HG03378 (cell line): ENCODE data around the gene FKBP1C.
"Not testable (repeated sequence)": the region's sequence is repeated elsewhere in the genome, so short reads cannot be mapped to it uniquely, and the experiment has no call there.

ENCODE experiments used
- ATAC-seq: cut with Tn5 transposase; IDR thresholded peaks from one replicate; pipeline ENCODE4 v1.9.1; 2021; ENCODE audit warnings: mild to moderate bottlenecking, moderate library complexity; ENCODE audit not compliant: unreplicated experiment

Gene FKBP1C

DNA sequence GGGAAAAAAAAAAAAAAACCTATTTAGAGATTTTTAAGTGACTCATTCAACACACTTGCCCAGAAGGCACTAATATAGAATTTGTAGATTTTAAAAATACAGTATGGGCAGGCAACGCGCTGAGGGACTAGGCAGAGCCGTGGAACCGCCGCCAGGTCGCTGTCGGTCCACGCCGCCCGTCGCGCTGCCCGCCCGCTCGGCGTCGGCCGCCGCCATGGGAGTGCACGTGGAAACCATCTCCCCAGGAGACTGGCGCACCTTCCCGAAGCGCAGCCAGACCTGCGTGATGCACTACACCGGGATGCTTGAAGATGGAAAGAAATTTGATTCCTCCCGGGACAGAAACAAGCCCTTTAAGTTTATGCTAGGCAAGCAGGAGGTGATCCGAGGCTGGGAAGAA is at the start of gene FKBP1C:
FKBP1C (plus strand) TSS at position 127 of the 400 bp plus-strand sequence.
- ATAC-seq, result not testable (repeated sequence)

DNA sequence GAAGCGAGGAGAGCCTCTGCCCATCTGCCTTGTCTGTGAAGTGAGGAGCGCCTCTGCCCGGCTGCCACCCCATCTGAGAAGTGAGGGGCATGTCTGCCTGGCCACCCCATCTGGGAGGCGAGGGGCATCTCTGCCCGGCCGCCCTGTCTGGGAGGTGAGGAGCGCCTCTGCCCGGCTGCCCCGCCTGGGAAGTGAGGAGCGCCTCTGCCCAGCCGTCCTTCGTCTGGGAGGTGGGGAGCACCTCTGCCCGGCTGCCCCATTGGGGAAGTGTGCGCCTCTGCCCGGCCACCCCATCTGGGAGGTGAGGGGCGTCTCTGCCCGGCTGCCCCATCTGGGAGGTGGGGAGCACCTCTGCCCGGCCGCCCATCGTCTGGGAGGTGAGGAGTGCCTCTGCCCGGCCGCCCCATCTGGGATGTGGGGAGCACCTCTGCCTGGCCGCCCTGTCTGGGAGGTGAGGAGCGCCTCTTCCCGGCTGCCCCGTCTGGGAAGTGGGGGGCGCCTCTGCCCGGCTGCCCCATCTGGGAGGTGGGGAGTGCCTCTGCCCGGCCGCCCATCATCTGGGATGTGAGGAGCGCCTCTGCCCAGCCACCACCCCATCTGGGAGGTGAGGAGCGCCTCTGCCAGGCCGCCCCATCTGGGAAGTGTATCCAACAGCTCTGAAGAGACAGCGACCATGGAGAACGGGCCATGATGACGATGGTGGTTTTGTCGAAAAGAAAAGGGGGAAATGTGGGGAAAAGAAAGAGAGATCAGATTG is 47.0 kb upstream of the FKBP1C start:
- not testable (repeated sequence) for ATAC-seq

DNA sequence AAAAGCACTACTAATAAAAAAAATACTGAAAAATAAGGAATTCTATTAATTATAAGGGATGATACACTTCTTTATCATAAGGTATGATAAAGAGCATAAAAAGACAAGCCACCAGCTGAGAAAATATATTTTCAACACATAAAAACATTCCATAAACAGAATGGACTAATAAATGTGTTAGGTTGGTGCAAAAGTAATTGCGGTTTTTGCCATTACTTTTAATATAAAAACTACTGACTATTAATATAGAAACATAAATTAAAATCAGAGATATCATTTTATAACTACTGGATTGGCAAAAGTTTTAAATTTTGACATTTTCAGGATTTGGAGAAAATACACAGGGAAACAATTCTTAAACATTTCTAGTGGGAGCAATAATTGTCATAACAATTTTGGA is 37.1 kb upstream of the FKBP1C start:
- ATAC-seq, result no peak

DNA sequence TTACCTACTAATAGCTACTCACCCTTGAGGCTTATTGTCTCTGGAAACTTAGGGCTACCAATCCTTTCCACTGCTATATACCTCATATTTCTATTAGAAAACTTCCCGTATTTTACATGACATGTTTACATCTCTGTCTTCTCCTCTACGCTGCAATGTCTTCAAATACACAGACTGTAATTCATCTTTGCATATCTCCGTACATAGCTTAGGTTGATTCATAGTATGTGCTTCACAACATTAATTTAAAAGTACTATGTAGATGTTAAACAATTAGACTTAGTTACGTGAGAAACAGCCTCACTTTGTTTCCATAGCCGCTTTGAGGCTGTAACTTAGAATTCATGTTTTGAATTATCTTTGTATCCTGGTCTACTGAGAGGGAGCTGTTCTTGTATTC is 35.1 kb upstream of the FKBP1C start:
- ATAC-seq, result no peak

DNA sequence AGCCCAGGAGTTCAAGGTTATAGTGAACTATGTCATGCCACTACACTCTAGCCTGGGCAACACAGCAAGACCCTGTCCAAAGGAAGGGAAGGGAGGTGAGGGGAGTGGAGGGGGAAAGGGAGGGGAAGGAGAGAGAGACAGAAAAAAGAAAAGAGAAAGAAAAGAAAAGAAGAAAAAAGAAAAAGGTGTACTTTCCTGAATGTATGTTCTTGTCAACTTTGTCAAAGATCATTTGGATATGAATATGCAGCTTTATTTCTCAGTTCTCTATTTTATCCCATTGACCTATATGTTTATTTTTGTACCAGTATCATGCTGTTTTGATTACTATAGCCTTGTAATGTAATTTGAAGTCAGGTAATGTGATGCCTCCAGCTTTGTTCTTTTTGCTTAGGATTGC is 30.9 kb upstream of the FKBP1C start:
- no peak for ATAC-seq

GRCh38 chr6:63186970-63187369 is 24.3 kb upstream of the FKBP1C start:
- no peak for ATAC-seq

DNA sequence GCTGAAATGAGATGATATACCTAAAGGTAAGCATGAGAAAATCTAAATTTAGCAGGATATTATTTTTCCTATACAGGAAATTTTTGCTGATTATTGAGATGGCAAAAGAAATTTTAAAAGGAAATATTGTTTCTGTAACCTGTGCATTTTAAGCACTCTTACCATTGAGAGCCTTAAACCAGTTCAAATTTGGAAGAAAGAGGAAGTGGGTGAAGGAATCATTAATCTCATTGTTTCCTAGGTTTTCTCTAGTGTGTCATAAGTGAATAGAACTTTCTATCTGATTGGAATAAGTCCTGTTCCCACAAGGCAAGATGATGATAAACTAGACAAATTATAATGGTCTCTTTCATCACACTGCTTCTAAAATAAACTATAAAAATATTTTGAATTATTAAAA is 22.4 kb upstream of the FKBP1C start:
- no peak for ATAC-seq

DNA sequence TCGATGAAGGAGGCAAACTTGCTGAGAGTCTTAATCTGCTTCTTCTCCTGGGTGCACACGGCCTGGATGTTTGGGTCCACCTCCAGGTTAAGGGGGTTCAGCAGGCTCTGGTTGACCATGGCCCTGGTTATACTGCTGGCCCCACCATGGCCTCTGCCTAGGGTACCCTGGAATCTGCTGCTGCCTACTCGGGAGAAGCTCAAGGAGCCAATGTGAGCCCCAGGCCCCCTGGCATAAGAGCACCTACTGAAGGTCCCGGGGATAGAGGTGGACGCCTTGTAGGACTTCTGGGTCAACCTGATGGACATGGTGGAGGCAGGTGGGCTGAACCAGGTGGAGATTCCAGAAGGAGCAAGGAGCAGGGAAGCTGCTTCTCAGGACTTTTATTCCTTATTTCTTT is 17.9 kb upstream of the FKBP1C start:
- no peak for ATAC-seq

- ATAC-seq, result no peak
These were observed 13.5 kb upstream of the FKBP1C start for GRCh38 chr6:63197741-63198140.

- no peak for ATAC-seq
These were observed 2.1 kb downstream of the FKBP1C start for GRCh38 chr6:63213325-63213724.

- no peak for ATAC-seq
These were observed 3.5 kb downstream of the FKBP1C start for GRCh38 chr6:63214816-63215215.

DNA sequence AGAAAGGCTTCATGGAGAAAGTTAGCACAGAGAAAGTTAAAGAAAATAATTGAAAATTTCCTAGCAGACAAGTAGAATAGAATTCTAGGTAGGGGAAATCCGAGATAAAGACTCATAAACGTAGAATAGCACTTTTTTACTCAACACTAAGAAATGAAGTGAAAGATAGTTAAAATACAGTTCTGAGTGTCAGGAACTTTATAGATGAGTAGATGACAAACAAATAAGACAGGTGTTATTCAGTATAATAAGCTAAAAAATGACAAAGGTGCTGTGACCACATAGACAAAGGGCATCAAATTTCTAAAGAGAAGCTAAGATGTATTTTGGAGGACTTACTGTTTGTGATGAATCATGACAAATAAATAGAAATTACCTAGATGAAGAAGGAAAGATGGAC is 12.9 kb downstream of the FKBP1C start:
- ATAC-seq, result no peak

DNA sequence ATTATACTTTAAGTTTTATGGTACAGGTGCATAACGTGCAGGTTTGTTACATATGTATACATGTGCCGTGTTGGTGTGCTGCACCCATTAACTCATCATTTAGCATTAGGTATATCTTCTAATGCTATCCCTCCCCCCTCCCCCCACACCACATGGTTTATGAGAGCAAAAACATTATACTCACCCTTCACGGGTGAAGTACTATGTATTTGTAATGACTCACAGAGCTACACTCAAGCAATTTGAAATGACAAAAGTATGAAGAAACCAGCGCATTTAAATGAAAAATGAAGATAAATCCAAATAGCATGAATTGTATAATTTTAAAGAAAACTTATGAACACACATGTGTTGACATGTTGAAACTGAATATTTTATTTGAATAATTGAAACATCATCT is 14.7 kb downstream of the FKBP1C start:
- not testable (repeated sequence) for ATAC-seq

GRCh38 chr6:63227928-63228894 is 16.9 kb downstream of the FKBP1C start:
- ATAC-seq, result not testable (repeated sequence)

DNA sequence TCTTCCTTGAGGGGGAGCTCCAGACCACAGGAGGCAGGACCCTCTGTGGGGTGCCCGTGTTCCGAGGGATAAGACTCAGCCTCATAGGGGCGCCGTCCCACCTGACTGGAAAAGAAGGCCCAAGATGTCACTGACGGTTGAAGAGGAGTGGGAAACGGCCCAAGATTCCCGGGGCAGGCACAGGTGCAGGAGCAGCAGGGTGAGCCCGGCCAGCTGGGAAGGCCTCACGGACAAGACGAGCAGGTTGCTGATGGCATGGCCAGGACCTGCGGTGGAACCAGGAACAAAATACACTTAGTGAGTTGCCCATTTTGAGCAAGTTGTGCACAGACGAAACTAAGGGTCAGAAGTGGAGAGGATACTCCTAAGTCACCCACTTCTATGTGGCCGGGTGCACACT is 18.8 kb downstream of the FKBP1C start:
- ATAC-seq, result not testable (repeated sequence)

DNA sequence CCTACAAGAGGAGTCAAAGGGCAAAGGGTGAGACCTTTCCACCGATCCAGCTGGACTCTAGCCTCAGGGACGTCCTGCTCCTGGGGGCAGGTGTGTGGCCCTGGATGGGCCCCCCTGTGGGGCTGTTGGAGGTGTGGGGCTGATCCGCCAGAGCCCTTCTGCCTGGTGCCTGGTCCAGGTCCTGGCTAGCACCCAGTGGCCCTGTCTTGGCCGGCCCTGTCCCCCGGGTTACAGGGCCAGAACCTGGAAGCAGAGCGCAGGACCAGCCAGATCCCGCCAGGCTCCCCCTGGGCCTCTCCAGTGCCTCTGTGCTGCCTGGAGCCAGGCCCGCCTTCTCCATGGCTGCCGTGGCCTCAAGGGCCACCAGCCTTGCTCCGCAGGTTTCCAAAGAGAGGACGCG is 19.2 kb downstream of the FKBP1C start:
- ATAC-seq, result not testable (repeated sequence)

DNA sequence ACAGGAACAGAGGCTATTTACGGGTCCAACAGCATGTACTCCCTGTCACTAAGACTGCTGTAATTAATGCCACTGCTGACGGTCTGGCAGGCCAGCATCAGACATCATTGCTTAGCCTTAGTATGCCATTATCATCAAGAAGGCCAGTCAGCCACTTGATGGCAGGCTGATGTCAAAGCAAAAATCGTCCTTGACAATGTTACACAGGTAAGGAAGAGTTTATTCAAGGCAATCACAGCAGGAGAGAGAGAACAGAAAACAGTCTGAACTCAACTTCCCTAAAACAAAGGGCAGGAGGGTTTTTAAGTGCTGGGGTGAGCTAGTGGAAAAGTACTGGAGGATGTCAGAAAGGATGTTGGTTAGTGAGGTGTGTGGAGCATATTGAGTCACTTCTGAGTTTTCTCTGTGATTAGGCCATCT is 25.1 kb downstream of the FKBP1C start:
- no peak for ATAC-seq

- no peak for ATAC-seq
These were observed 34.2 kb downstream of the FKBP1C start for GRCh38 chr6:63245420-63245819.

DNA sequence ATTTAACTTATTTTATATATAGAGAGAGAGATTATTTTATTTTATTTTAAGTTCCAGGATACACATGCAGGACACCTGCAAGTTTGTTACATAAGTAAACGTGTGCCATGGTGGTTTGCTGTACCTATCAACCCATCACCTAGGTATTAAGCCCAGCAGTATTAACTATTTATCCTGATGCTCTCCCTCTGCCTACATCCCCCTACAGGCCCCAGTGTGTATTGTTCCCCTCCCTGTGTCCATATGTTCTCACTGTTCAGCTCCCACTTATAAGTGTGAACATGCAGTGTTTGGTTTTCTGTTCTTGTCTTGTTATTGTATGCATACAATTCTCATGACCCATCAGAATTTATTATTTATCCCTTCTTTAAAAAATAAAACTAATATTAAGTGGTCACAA is 34.6 kb downstream of the FKBP1C start:
- ATAC-seq, result peak; percentile 60

DNA sequence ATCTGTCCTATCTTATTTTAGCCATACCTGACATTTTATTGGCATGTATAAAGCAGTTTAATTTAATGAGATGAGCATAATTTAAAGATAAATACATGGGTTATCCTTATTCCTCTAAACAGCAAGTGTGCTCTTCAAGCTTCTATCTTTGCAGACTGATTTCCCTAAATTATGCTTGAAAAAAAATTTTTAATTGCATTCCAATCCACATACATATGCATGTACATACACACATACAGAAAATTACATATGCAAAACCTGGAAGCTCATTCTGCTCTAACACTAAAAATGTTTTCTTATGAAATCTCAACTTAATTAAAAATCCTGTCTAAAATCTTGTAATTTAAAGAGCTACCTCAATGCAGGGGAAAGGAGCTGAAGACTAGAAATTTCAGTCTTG is 35.3 kb downstream of the FKBP1C start:
- ATAC-seq, result no peak

- ATAC-seq, result no peak
These were observed 38.7 kb downstream of the FKBP1C start for GRCh38 chr6:63249875-63250482.
